ENCODE data around the gene ERBB2.

GRCh38 chr17:39660011-39660360 lies 39.9 kb upstream of the ERBB2 start:
- TF ChIP-seq, protein P1, sequence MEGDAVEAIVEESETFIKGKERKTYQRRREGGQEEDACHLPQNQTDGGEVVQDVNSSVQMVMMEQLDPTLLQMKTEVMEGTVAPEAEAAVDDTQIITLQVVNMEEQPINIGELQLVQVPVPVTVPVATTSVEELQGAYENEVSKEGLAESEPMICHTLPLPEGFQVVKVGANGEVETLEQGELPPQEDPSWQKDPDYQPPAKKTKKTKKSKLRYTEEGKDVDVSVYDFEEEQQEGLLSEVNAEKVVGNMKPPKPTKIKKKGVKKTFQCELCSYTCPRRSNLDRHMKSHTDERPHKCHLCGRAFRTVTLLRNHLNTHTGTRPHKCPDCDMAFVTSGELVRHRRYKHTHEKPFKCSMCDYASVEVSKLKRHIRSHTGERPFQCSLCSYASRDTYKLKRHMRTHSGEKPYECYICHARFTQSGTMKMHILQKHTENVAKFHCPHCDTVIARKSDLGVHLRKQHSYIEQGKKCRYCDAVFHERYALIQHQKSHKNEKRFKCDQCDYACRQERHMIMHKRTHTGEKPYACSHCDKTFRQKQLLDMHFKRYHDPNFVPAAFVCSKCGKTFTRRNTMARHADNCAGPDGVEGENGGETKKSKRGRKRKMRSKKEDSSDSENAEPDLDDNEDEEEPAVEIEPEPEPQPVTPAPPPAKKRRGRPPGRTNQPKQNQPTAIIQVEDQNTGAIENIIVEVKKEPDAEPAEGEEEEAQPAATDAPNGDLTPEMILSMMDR (conservative IDR thresholded peaks at IDR 0.05; ENCODE audit: low read length) = no peak
- TF ChIP-seq EZH2phosphoT487 (IDR thresholded peaks at IDR 0.05; ENCODE audit: borderline replicate concordance) = no peak
